Lower lobe of right lung (tissue), 2 donors: ENCODE results near the gene IGFBP6. TPM values are rescaled to one million over a fixed set of nuclear protein-coding genes. Genes with fewer than 3 reads are reported as not detected.
A peak's percentile ranks its signal among the peaks of the same experiment; 100 is the strongest.

Experiments used
- ATAC-seq, 2 donors: fragments of 200-7000 bp; cut with Tn5 transposase; one replicate each; pipeline ENCODE4 v1.9.1; 2020 to 2022; ENCODE audit warnings: mild to moderate bottlenecking in 2 of 2, moderate library complexity in 2 of 2
- DNase-seq: peaks from one replicate; pipeline ENCODE4 v3.0.0-alpha.2; 2020
- H3K27ac ChIP-seq: fragments of 200-600 bp; one replicate; pipeline ENCODE4 v1.8.0; 2022
- H3K27me3 ChIP-seq: fragments of 200-600 bp; one replicate; pipeline ENCODE4 v1.8.0; 2022; ENCODE audit warnings: low read depth
- H3K36me3 ChIP-seq: fragments of 200-600 bp; one replicate; pipeline ENCODE4 v1.8.0; 2022; ENCODE audit warnings: mild to moderate bottlenecking
- H3K4me1 ChIP-seq: fragments of 200-600 bp; one replicate; pipeline ENCODE4 v1.8.0; 2022
- H3K4me3 ChIP-seq: fragments of 200-600 bp; one replicate; pipeline ENCODE4 v1.8.0; 2022; ENCODE audit warnings: mild to moderate bottlenecking
- H3K9me3 ChIP-seq: fragments of 200-600 bp; one replicate; pipeline ENCODE4 v1.8.0; 2022
- CTCF ChIP-seq: fragments of 200-600 bp; IDR thresholded peaks from one replicate; pipeline ENCODE4 v1.8.0; 2022; ENCODE audit warnings: antibody characterized with exemption, mild to moderate bottlenecking
- intact Hi-C: fragments of 100-400 bp; cut with DNase I; formaldehyde crosslinking; loops from one replicate; pipeline ENCODE4 v1.11.0; 2022
- total RNA-seq: library from RNA; stranded (reverse); fragmentation: NEBNext Ultra II Directional; extraction: Animal tissue kit (Norgen Biotek cat#: 25700); gene quantifications from one replicate; pipeline ENCODE4 v1.2.1, GENCODE V29; 2021
- donor health status: DM: no; HTN: yes; CAD: no; lungs with severe emphysema.

The IGFBP6 gene
- total RNA-seq, 1 donor from 2014 or later: 58.5 TPM

- Histone ChIP-seq H3K4me3 (peak overlapping the region; percentile 83), H3K9me3 (no peaks in the 10 kb centered on the region), H3K27ac (peak overlapping the region; percentile 97), H3K36me3 (peaks cover 58% of the 10 kb centered on the region), H3K4me1 (peaks cover 69% of the 10 kb centered on the region), H3K27me3 (no peaks in the 10 kb centered on the region)
- ATAC-seq: peak; percentile 40 to 65
- TF ChIP-seq CTCF: peak; percentile 64
- DNase-seq: no peak
- intact Hi-C loops: no loop called here
Measured at GRCh38 chr12:53053218-53054111, 44.0 kb upstream of the IGFBP6 start.

- Histone ChIP-seq H3K27me3 (no peaks in the 10 kb centered on the region), H3K9me3 (no peaks in the 10 kb centered on the region), H3K27ac (peak overlapping the region; percentile 97), H3K4me3 (peak overlapping the region; percentile 83), H3K36me3 (peaks cover 66% of the 10 kb centered on the region), H3K4me1 (peaks cover 61% of the 10 kb centered on the region)
- TF ChIP-seq CTCF: no peak
- ATAC-seq (peak; percentile 87 to 89), DNase-seq (peak; percentile 95)
- intact Hi-C loops: no loop called here
Measured at GRCh38 chr12:53054112-53054878, 43.2 kb upstream of the IGFBP6 start.

DNA sequence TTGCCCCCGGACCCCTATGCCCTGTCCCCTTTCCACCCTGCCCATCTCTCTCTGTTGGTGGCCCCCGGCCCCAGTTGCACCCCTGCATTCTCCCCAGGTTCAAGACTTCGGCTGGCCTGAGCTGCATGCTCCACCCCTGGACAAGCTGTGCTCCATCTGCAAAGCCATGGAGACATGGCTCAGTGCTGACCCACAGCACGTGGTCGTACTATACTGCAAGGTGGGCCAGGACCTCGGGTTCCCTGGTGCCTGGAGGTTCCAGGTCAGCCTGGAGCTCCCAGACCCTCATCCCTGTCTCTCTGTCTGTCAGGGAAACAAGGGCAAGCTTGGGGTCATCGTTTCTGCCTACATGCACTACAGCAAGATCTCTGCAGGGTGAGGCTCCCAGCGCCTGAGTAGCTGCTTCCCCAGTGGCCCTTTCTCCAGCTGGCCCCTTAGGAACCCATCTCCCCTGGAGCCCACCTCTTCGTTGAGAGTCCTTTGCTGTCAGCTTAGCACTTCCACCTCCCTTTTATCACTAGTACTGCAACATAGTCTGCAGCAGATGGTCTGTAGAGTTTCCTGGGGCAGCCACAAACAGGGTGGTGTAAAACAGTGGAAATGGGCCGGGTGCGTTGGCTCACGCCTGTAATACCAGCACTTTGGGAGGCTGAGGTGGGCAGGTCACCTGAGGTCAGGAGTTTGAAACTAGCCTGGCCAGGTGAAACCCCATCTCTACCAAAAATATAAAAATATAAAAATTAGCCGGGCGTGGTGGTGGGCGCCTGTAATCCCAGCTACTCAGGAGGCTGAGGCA lies 41.8 kb upstream of the IGFBP6 start:
- ATAC-seq (no peak), DNase-seq (peak; percentile 46)
- H3K4me3 ChIP-seq: no peak overlapping the region
- intact Hi-C loops: no loop called here
- no peak for TF ChIP-seq CTCF
- no peaks in the 10 kb centered on the region for H3K9me3 ChIP-seq
- peaks cover 80% of the 10 kb centered on the region for H3K36me3 ChIP-seq
- peaks cover 68% of the 10 kb centered on the region for H3K4me1 ChIP-seq
- no peaks in the 10 kb centered on the region for H3K27me3 ChIP-seq
- H3K27ac ChIP-seq: no peak overlapping the region

DNA sequence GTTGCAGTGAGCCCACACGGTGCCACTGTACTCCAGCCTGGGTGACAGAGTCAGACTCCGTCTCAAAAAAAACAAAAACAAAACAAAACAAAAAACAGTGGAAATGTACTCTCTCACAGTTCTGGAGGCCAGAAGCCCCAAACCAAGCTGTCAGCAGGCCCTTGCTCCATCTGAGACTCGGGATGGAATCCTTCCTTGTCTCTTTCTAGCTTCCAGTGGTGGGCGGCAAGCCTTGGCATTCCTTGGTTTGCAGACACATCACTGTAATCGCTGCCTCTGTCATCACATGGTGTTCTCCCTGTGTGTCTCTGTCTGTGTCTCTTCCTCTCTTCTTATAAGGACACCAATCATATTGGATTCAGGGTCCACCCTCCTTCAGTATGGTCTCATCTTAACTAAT lies 41.2 kb upstream of the IGFBP6 start:
- no peak for ATAC-seq
- Histone ChIP-seq H3K27ac (no peak overlapping the region), H3K36me3 (peaks cover 86% of the 10 kb centered on the region), H3K4me3 (no peak overlapping the region), H3K27me3 (no peaks in the 10 kb centered on the region), H3K9me3 (no peaks in the 10 kb centered on the region), H3K4me1 (peaks cover 68% of the 10 kb centered on the region)
- TF ChIP-seq CTCF: no peak
- intact Hi-C loops: no loop called here
- peak; percentile 31 for DNase-seq

GRCh38 chr12:53056901-53057300 lies 40.6 kb upstream of the IGFBP6 start:
- peaks cover 91% of the 10 kb centered on the region for H3K36me3 ChIP-seq
- H3K27me3 ChIP-seq: no peaks in the 10 kb centered on the region
- TF ChIP-seq CTCF: no peak
- H3K4me1 ChIP-seq: peaks cover 68% of the 10 kb centered on the region
- DNase-seq (peak; percentile 29), ATAC-seq (no peak)
- intact Hi-C loops: no loop called here
- H3K27ac ChIP-seq: no peak overlapping the region
- H3K9me3 ChIP-seq: no peaks in the 10 kb centered on the region
- no peak overlapping the region for H3K4me3 ChIP-seq
